NCI-H146 (cell line): Measurements from ENCODE around the gene CLCA2.

Experiments used
- DNase-seq: peaks from one replicate; lab custom pipeline; 2025; lab: John Stamatoyannopoulos, UW

Gene CLCA2

DNA sequence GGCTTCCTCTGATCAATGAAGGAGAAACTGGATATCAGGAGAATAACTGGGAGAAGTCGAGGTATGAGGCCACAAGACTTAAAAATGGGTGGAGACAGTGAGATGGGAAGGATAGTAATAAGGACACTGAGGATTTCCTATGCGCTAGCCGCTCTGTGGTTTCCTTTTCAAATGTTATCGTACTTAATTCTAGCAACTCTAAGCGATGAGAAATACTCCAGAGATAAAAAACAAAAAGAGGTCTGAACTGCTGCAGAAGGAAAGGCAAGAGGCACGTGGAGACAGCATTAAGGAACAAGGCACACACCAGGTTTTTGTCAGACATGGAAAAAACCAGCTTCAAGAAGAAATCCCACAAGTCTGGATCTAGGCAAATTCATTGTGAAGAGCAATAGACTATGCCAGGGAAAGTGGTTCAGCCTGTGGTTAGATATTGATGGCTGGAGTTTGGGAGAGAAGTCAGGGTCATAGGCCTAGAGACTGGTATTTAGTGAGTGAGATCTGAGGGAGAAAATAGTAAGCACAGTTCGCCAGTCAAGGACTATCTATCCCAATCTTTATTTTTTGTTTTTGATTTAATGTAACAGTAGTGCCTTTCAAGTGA, 5.3 kb downstream of the CLCA2 start:
- DNase-seq = no peak

DNA sequence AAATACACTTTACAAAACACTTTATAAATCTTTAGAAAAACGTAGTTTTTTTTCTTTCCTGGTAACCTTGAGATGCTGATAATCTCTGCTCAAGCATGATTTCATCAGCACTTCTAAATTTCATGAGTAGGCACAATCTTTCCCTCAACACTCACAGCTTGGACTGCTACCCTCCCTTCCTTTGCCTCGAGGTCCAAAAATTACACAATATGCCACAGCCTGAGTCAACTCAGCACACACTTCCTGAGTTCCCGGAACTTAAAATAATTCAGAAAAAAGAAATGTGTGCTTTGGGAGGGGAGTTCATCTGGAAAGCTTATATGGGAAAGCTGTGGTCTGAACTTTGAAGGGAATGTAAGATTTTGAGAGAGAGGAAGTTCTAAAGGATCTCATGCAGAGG, 5.9 kb downstream of the CLCA2 start:
- DNase-seq = no peak

- DNase-seq = no peak
Measured at GRCh38 chr1:86430376-86430775, 6.4 kb downstream of the CLCA2 start.

DNA sequence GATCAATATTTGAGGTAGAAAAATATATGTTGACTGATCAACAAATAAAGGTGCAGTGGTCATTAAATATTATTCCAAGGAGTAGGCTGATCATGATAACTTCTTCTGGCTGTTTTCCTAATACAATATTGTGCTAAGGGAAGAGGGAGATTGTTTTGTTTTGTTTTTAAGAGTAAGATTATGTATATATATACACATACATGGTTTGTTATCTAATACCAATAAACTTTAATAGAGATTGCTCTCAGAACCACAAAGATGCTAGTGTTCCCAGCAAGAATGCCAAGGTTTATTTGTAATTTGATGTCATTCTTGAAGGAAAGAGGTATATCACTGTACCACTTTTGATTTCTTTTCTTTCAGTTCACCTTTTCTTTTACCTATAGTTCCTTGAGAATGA, 10.1 kb downstream of the CLCA2 start:
- no peak for DNase-seq

DNA sequence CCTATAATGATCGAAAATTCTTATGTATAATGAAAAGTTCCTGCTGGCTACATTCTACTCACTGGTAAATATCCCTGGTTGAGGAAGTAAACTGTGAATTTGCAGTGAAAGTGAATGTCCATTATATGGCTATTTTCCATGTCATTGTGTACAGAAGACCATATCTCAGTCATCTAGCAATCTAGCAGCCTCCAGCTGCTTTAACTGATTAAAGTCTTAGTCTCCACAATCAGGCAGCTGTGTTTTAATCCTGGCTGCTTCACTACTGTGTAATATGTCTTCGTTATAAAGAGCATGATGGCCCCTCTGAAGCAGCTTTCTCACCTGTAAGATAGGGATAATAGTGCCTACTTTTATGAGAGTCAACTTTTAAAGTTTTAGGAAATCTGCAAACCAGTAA, 11.4 kb downstream of the CLCA2 start:
- DNase-seq = no peak

DNA sequence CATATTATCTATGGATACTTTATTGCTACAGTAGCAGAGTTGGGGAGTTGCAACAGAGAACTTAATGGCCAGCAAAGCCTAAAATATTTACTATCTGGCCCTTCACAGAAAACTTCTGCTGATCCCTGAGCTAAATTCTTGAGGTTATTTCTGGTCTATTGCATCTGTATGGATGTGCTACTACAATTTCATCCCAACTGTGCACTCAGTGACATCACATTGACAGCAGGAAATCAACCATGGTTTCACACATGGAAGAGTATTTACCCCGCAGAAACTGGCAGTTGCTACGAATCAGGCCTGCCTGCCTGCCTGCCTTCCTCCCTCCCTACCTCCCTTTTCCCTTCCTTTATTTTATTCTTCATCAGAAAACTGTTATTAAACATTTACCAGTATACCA, 12.1 kb downstream of the CLCA2 start:
- DNase-seq = no peak

DNA sequence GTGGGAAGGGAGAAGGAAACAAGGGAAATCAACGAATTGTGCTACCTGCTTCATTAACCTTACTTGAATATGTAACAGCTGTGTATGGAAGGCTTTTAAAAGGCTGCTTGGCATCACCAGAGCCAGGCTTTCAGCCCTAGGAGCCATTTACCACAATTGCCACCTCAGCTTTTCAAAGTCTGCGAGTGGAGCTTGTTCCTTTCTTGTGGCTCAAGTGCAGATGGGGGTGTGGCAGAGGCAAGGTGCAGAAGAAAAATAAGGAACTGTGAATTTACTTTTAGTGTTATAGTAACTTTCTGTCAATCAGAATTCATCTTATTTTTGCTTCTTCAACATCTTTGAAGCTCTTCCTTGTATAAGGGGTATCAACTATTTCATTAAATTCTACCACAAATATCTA, 17.6 kb downstream of the CLCA2 start:
- DNase-seq = no peak

GRCh38 chr1:86441997-86442396, 18.0 kb downstream of the CLCA2 start:
- DNase-seq = no peak

- no peak for DNase-seq
Measured at GRCh38 chr1:86445919-86446318, 21.9 kb downstream of the CLCA2 start.

DNA sequence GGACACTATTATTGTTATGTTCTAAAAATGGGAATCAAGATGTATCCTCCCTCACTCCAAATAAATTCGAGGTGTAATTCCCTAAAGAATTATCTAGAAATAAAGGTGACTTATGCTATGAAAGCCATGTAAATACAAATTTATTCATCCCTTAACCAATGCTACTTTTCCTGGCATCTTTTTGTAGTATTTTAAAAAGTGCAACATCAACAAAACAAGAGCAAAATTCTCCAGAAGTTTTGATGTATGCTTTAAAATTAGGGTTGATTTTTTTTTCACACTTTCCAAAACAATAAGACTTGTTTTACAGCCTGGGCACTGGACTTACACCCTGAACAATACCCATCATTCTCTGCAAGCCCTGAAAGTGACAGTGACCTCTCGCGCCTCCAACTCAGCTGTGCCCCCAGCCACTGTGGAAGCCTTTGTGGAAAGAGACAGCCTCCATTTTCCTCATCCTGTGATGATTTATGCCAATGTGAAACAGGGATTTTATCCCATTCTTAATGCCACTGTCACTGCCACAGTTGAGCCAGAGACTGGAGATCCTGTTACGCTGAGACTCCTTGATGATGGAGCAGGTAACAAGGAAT, 23.3 kb downstream of the CLCA2 start:
- DNase-seq = no peak

- no peak for DNase-seq
Measured at GRCh38 chr1:86448670-86449069, 24.7 kb downstream of the CLCA2 start.

DNA sequence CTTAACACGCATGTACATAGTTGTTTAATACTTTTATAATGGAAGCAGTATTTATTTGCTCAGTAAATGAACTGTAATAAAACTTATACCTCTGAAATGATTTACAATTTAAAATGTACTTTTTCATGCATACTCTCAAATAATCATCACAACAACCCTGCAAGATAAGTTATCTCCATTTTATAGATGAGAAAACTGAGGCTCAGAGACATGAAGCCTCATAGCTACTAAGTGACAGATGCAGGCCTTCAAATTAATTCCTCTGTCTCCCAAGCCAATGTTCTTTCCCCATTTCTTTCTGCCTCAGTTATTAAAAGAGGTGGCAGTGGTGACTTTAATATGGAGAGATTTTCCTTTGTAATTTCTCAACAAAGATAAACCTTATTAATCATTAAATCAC, 25.1 kb downstream of the CLCA2 start:
- DNase-seq = no peak

DNA sequence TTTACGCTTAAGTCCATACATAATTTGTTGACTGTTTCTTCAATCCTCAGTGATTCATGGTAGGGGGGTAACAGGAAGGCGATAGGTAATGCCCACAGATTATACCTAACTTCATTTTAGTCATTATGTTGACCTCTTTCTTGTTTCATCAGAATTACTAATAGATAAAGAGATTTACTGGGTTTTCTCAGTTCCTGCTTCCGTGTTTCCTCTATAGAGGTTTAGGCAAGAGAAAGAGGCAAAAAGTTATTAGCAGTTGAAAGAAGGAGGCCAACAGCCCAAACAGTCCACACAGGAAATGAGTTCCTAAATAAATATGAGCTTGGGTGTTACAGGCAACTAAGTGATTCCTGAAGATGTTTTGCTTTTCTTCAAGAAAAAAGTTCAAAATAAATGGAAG, 26.9 kb downstream of the CLCA2 start:
- no peak for DNase-seq

GRCh38 chr1:86453664-86454063, 29.7 kb downstream of the CLCA2 start:
- DNase-seq = no peak

GRCh38 chr1:86455073-86455472, 31.1 kb downstream of the CLCA2 start:
- DNase-seq = no peak

- DNase-seq = no peak
Measured at GRCh38 chr1:86460998-86461397, 37.0 kb downstream of the CLCA2 start.

DNA sequence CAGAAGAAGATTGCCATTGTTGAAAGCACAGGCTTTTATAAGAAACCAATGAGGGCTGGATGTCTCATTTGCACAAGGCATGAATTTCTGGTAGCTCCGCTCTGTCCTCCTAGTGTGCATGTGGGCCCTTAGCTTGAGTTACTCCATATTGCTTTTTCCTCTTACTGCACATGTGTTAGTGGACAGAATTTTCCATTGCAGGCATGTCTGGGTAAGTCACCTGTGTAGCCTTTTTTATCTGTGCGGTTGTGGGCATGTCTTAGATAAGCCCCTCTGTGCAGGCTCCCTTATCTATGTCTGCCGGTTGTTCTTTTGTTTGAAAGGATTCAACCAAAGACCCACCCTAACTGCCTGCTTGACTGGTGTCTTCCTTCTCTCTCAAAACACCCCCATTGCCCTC, 37.5 kb downstream of the CLCA2 start:
- no peak for DNase-seq

DNA sequence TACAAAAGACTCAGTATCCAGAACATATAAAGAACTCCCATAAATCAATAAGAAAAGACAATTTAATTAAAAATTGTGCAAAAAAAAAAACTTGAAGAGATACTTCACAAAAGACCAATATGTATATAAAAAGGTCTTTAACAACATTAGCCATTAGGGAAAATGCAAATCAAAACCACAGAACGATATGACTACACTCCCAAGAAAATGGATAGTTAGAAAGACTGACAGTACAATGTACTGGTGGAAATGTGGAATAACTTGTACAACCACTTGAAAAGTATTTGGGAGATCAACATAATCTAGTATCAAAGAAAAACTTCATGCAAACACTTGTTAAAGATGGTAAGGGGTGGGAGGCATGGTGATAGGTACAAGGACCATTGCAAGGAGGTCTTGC, 40.8 kb downstream of the CLCA2 start:
- no peak for DNase-seq

- DNase-seq = no peak
Measured at GRCh38 chr1:86466109-86466844, 42.3 kb downstream of the CLCA2 start.

DNA sequence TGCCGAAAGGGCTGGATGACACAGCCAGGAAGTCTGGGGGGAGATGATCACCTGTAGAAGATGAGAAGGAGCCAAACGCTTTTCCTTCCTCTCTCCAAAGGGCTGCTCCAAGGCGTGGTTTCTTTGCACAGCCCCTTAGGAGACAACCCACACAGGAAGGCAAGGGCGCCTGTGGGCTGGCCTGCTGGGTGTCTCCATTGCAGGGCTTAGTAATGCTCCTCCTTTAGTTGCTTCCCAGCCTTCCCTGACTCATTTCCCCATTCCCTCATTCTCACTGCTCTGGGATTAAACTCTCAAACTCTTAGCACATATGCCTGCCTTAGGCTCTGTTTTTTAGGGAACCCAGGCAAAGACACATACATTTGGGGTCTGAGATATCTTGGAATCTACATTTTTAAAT, 43.0 kb downstream of the CLCA2 start:
- DNase-seq = no peak

GRCh38 chr1:86468501-86468977, 44.6 kb downstream of the CLCA2 start, which contains the start of gene CLCA1:
CLCA1 (plus strand) TSS chr1:86468927; CDS start chr1:86468972, 45 bp downstream.
- peak; percentile 4 for DNase-seq

GRCh38 chr1:86470859-86471258, 46.9 kb downstream of the CLCA2 start:
- no peak for DNase-seq

GRCh38 chr1:86471291-86471690, 47.3 kb downstream of the CLCA2 start:
- no peak for DNase-seq
